HepG2 (cell line): Measurements from ENCODE around the gene AKAP7. TPM values are rescaled to one million over a fixed set of nuclear protein-coding genes. Genes with fewer than 3 reads are reported as not detected.

Experiments used
- ATAC-seq: fragments of 200-7000 bp; cut with Tn5 transposase; 3 replicates; pipeline ENCODE4 v1.9.1; 2020; ENCODE audit warnings: mild to moderate bottlenecking, moderate library complexity
- BruUV-seq: library from RNA; stranded (reverse); fragments of 400-500 nt; replicated peaks from 2 replicates; lab custom pipeline; 2021; lab: Mats Ljungman, UMichigan
- CTCF ChIA-PET: fragments of 300-600 bp; formaldehyde crosslinking; extraction: SDS; loops from one replicate; lab custom pipeline; 2021; ENCODE audit warnings: low total read pairs, inconsistent platforms, low intra/inter-chr PET ratio; lab: Yijun Ruan, JAX
- POLR2A ChIA-PET: fragments of 350-600 bp; sonication (Branson Sonifier 250); formaldehyde crosslinking; loops from one replicate; lab custom pipeline; 2020; ENCODE audit warnings: antibody characterized with exemption, inconsistent platforms; lab: Yijun Ruan, JAX
- DNase-seq: peaks from one replicate; pipeline ENCODE4 v3.0.0-alpha.2; 2015; ENCODE audit warnings: low spot score
- FAIRE-seq: peaks from 3 replicates; lab custom pipeline; 2011; peaks lifted over from hg19 to GRCh38; lab: Jason Lieb, UNC
- H2AFZ ChIP-seq: one replicate; pipeline ENCODE4 v1.6.1; 2011; ENCODE audit warnings: low read length, inconsistent platforms
- H3K27ac ChIP-seq: fragments of 300-600 bp; 3 replicates; pipeline ENCODE4 v1.8.0; 2011; ENCODE audit warnings: mixed run types, mild to moderate bottlenecking, mixed read lengths, low read length, inconsistent platforms; ENCODE audit not compliant: insufficient read depth; ENCODE audit errors: extremely low read length
- H3K27me3 ChIP-seq, 2 experiments: fragments of 200-600 bp in 1 of 2; 2 replicates in 1 of 2; 3 replicates in 1 of 2; pipeline versions ENCODE4 v1.6.0 to v1.8.0; 2011; ENCODE audit warnings: low read length in 2 of 2, mild to moderate bottlenecking in 2 of 2, moderate library complexity in 2 of 2, inconsistent platforms in 1 of 2; ENCODE audit not compliant: insufficient read depth in 2 of 2, control insufficient read depth in 1 of 2
- H3K36me3 ChIP-seq, 2 experiments: fragments of 200-600 bp in 1 of 2; replicated peaks in 1 of 2; 2 replicates in 1 of 2; 3 replicates in 1 of 2; pipeline versions ENCODE4 v1.5.1 to v1.8.0; 2011; ENCODE audit warnings: low read length in 2 of 2, inconsistent platforms in 1 of 2; ENCODE audit not compliant: insufficient read depth in 2 of 2, control insufficient read depth in 1 of 2
- H3K4me1 ChIP-seq: 2 replicates; pipeline ENCODE4 v1.5.1; 2012; ENCODE audit warnings: low read length, inconsistent platforms; ENCODE audit not compliant: insufficient read depth
- H3K4me2 ChIP-seq: 2 replicates; pipeline ENCODE4 v1.6.0; 2011; ENCODE audit warnings: low read depth, low read length, inconsistent platforms
- H3K4me3 ChIP-seq, 3 experiments: fragments of 200-600 bp in 1 of 3; sonication (generic), shearing (Covaris generic) in 1 of 3; replicated peaks in 1 of 3; 2 replicates each; pipeline ENCODE4 v1.5.1; 2011 to 2016; ENCODE audit warnings: low read length in 3 of 3, inconsistent platforms in 2 of 3, low read depth in 2 of 3, mild to moderate bottlenecking in 2 of 3, control low read depth in 1 of 3, mixed read lengths in 1 of 3; ENCODE audit not compliant: insufficient read depth in 1 of 3
- H3K79me2 ChIP-seq: one replicate; pipeline ENCODE4 v1.6.1; 2011; ENCODE audit warnings: low read length, inconsistent platforms; ENCODE audit not compliant: insufficient read depth
- H3K9ac ChIP-seq: 2 replicates; pipeline ENCODE4 v1.6.0; 2011; ENCODE audit warnings: mild to moderate bottlenecking, low read depth, low read length, inconsistent platforms; ENCODE audit not compliant: insufficient read depth
- H3K9me3 ChIP-seq: 2 replicates; pipeline ENCODE4 v1.5.1; 2012; ENCODE audit warnings: mild to moderate bottlenecking, low read length
- H4K20me1 ChIP-seq: 2 replicates; pipeline ENCODE4 v1.6.0; 2011; ENCODE audit warnings: inconsistent platforms, mild to moderate bottlenecking, low read length, moderate library complexity; ENCODE audit not compliant: insufficient read depth
- ATF2 ChIP-seq: sonication (generic); formaldehyde crosslinking; IDR thresholded peaks from 2 replicates; pipeline ENCODE4 v1.4.0; 2020; ENCODE audit warnings: missing genetic modification reagents
- BHLHE40 ChIP-seq: IDR thresholded peaks from 2 replicates; pipeline ENCODE4 v1.6.1; 2011; ENCODE audit warnings: low read length, improper control_type of control experiment
- BRCA1 ChIP-seq: sonication (generic); formaldehyde crosslinking; IDR thresholded peaks from 2 replicates; pipeline ENCODE4 v1.4.0; 2020; ENCODE audit warnings: missing genetic modification reagents
- GPBP1L1 ChIP-seq: sonication (generic); formaldehyde crosslinking; IDR thresholded peaks from 2 replicates; pipeline ENCODE4 v1.5.0; 2020; ENCODE audit warnings: mild to moderate bottlenecking, missing genetic modification reagents
- JUNB ChIP-seq: sonication (generic); formaldehyde crosslinking; IDR thresholded peaks from 2 replicates; pipeline ENCODE4 v1.8.0; 2022; ENCODE audit warnings: missing genetic modification reagents, mild to moderate bottlenecking, borderline replicate concordance
- KAT2B ChIP-seq: fragments of 150-350 bp; IDR thresholded peaks from 2 replicates; pipeline ENCODE4 v1.6.1; 2014; ENCODE audit warnings: low read depth, low read length, borderline replicate concordance
- MED13 ChIP-seq: sonication (generic); formaldehyde crosslinking; IDR thresholded peaks from 2 replicates; pipeline ENCODE4 v1.5.0; 2020; ENCODE audit warnings: missing genetic modification reagents
- REPIN1 ChIP-seq: sonication (generic); formaldehyde crosslinking; IDR thresholded peaks from 2 replicates; pipeline ENCODE4 v1.8.0; 2022; ENCODE audit warnings: missing genetic modification reagents, low read depth, mild to moderate bottlenecking, borderline replicate concordance
- SRY ChIP-seq: sonication (generic); formaldehyde crosslinking; IDR thresholded peaks from 2 replicates; pipeline ENCODE4 v1.8.0; 2022; ENCODE audit warnings: mild to moderate bottlenecking, missing genetic modification reagents
- STAT6 ChIP-seq: sonication (generic); formaldehyde crosslinking; IDR thresholded peaks from 2 replicates; pipeline ENCODE4 v1.4.0; 2020; ENCODE audit warnings: missing genetic modification reagents, mild to moderate bottlenecking, borderline replicate concordance
- ZNF484 ChIP-seq: sonication (generic); formaldehyde crosslinking; IDR thresholded peaks from 2 replicates; pipeline ENCODE4 v1.5.1; 2020; ENCODE audit warnings: mild to moderate bottlenecking, low read depth, missing genetic modification reagents, borderline replicate concordance
- ZNF768 ChIP-seq: sonication (generic); formaldehyde crosslinking; IDR thresholded peaks from 2 replicates; pipeline ENCODE4 v1.4.0; 2020; ENCODE audit warnings: missing genetic modification reagents
- ZNF879 ChIP-seq: sonication (generic); formaldehyde crosslinking; IDR thresholded peaks from 2 replicates; pipeline ENCODE4 v1.8.1; 2023; ENCODE audit warnings: missing genetic modification reagents
- WGBS: methylation state at CpG from one replicate; pipeline ENCODE4 v1.1.6; 2017; ENCODE audit warnings: low lambda C conversion rate; 5-methylcytosine and 5-hydroxymethylcytosine counted together
- in situ Hi-C: cut with HindIII; loops from 2 replicates; pipeline ENCODE4 v1.10.0; 2017; ENCODE audit warnings: low pct_unique_long_range_greater_than_20kb; ENCODE audit not compliant: extremely low pct_ligation_motif_present
- intact Hi-C: fragments of 100-400 bp; cut with micrococcal nuclease; formaldehyde crosslinking; loops from one replicate; pipeline ENCODE4 v1.10.0; 2022; ENCODE audit not compliant: unreplicated experiment
- polyA plus RNA-seq, 8 experiments: library from polyadenylated mRNA; depleted of rRNA in 3 of 8; stranded (reverse) in 7 of 8; unstranded in 1 of 8; fragments of >200 nt; fragmentation: Illumina TruSeq in 4 of 8; extraction: Trizol in 4 of 8; gene quantifications; 2 replicates each; pipeline versions ENCODE4 v1.2.1 to v1.2.3, GENCODE V29; 2011 to 2016; ENCODE audit warnings: low read depth in 4 of 8, missing spikeins in 1 of 8, mixed read lengths in 1 of 8; ENCODE audit not compliant: insufficient read depth in 1 of 8
- total RNA-seq, 5 experiments: library from RNA; depleted of rRNA; stranded (reverse); fragments of >200 nt; fragmentation: Illumina TruSeq; extraction: Trizol; gene quantifications; 2 replicates each; pipeline ENCODE4 v1.2.3, GENCODE V29; 2016; ENCODE audit warnings: low read depth in 1 of 5
- TF ChIP-seq, protein P1 (sequence below): sonication (generic); formaldehyde crosslinking; IDR thresholded peaks from 2 replicates; pipeline ENCODE4 v1.5.0; 2020; ENCODE audit warnings: mild to moderate bottlenecking, missing genetic modification reagents

AKAP7 gene
- total and polyA plus RNA-seq, 2 of the 13 experiments (the other 11 are each of a cell fraction or from before 2014, with no cell fraction given), result 3.6 to 11.7 TPM

DNA sequence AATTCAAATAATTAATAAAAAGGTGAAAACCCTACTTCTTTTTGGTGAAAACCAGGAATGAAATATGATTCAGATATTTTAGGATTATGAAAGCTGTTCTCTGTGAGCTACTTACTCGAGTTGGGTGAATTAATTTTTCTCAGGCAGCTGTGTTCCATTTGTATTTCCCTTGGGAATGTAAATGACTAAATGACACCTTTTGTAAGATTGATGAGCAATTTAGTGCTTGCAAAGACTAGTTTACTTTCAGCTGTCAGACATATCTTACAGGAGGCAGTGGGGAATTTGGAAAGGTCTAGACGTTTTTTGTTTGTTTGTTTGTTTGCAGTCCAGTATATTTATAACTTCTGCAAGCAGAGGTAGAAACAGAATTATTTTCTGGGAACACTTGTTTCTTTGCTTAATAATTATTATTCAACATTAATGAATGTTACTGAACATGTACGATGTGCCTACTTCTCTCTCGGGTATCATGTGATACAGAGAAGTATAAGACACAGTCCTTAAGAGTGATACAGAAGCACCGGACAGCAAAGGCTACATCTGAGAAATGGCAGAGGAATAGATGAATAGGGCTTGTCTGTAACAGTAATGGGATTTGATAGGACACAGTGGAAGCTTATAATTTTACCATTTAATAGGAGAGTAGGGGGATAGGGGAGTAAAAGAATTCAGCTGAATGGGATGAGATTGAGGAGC, 91.3 kb downstream of the AKAP7 start:
- H3K4me3 ChIP-seq, result no peak overlapping the region
- POLR2A ChIA-PET, result interaction anchor here (0.7 kb wide), 1 partner anchor 33 kb away, joined by 3 read pairs; no protein-coding TSS in a partner anchor
- no peak overlapping the region for H3K4me2 ChIP-seq
- CTCF ChIA-PET, result no interaction called here
- 89% methylated on average over 5 of the region's 5 CpGs for WGBS
- BruUV-seq, result no TSS peak
- ATAC-seq (no peak), DNase-seq (no peak), FAIRE-seq (no peak)
- H3K9ac ChIP-seq, result no peak overlapping the region
- in situ Hi-C loops, result no loop called here
- H3K9me3 ChIP-seq, result no peaks in the 10 kb centered on the region
- no peak overlapping the region for H2AFZ ChIP-seq
- H3K4me1 ChIP-seq, result no peaks in the 10 kb centered on the region
- H3K36me3 ChIP-seq, result no peaks in the 10 kb centered on the region
- H3K79me2 ChIP-seq, result no peaks in the 10 kb centered on the region
- TF ChIP-seq ATF2 (CRISPR knock-in tag) (no peak), GPBP1L1 (CRISPR knock-in tag) (no peak), JUNB (CRISPR knock-in tag) (no peak), BRCA1 (no peak), ZNF484 (CRISPR knock-in tag) (no peak), SRY (CRISPR knock-in tag) (no peak), KAT2B (no peak), STAT6 (CRISPR knock-in tag) (no peak), MED13 (CRISPR knock-in tag) (no peak), REPIN1 (CRISPR knock-in tag) (no peak), ZNF768 (CRISPR knock-in tag) (no peak), BHLHE40 (no peak), ZNF879 (CRISPR knock-in tag) (no peak)
- TF ChIP-seq, protein P1, sequence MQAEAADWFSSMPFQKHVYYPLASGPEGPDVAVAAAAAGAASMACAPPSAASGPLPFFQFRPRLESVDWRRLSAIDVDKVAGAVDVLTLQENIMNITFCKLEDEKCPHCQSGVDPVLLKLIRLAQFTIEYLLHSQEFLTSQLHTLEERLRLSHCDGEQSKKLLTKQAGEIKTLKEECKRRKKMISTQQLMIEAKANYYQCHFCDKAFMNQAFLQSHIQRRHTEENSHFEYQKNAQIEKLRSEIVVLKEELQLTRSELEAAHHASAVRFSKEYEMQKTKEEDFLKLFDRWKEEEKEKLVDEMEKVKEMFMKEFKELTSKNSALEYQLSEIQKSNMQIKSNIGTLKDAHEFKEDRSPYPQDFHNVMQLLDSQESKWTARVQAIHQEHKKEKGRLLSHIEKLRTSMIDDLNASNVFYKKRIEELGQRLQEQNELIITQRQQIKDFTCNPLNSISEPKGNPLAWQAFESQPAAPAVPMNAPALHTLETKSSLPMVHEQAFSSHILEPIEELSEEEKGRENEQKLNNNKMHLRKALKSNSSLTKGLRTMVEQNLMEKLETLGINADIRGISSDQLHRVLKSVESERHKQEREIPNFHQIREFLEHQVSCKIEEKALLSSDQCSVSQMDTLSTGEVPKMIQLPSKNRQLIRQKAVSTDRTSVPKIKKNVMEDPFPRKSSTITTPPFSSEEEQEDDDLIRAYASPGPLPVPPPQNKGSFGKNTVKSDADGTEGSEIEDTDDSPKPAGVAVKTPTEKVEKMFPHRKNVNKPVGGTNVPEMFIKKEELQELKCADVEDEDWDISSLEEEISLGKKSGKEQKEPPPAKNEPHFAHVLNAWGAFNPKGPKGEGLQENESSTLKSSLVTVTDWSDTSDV, result no peak
- TF ChIP-seq, all 625 proteins: peak for 0
- intact Hi-C loops, result no loop called here
- Histone ChIP-seq H3K27ac (no peak overlapping the region), H4K20me1 (no peaks in the 10 kb centered on the region), H3K27me3 (no peaks in the 10 kb centered on the region)
